Breast epithelium (tissue), 3 donors: ENCODE measurements around the gene PWWP2B.

ENCODE experiments used
- CTCF ChIP-seq, 3 donors: fragments of 450-650 bp; IDR thresholded peaks; one replicate each; pipeline ENCODE4 v1.5.1; 2016 to 2017; ENCODE audit warnings: antibody characterized with exemption in 3 of 3, mild to moderate bottlenecking in 3 of 3, moderate library complexity in 3 of 3
- POLR2A ChIP-seq: fragments of 450-650 bp; IDR thresholded peaks from one replicate; pipeline ENCODE4 v1.6.1; 2016; ENCODE audit warnings: antibody characterized with exemption, mild to moderate bottlenecking, moderate library complexity
- POLR2AphosphoS5 ChIP-seq, 3 donors: sonication (generic); formaldehyde crosslinking; IDR thresholded peaks; one replicate each; pipeline ENCODE4 v1.6.1; 2017; ENCODE audit warnings: antibody characterized with exemption in 3 of 3

- TF ChIP-seq CTCF (IDR thresholded peaks at IDR 0.05) = no peak
- peak; percentile 49 to 82 (median 61) for TF ChIP-seq POLR2AphosphoS5 (IDR thresholded peaks at IDR 0.05)
- TF ChIP-seq POLR2A = peak; percentile 35
Observed at GRCh38 chr10:132407846-132408278, 10.9 kb downstream of the PWWP2B start.
